Measurements from ENCODE around the gene GLIS1.

DNA sequence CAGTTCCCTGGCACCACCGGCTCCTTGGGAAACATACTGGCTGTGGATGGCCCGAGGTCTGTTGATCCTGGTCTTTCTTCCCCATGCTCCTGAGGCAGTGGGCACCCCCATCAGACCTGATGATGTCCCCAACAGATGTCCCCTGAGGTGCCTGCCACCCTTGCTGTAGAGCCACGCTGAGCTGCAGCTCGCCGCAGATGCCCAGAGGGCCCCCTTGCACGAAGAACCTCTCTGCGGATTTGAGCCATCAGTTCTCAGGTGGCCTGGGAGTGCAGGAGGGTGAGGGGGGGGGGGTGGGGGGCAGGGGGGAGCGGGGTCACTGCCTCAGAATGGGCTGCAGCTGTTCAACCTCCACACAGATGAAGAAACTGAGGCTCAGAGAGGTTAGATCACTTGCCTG lies 60.9 kb downstream of the GLIS1 start:
- TF ChIP-seq, protein P1, sequence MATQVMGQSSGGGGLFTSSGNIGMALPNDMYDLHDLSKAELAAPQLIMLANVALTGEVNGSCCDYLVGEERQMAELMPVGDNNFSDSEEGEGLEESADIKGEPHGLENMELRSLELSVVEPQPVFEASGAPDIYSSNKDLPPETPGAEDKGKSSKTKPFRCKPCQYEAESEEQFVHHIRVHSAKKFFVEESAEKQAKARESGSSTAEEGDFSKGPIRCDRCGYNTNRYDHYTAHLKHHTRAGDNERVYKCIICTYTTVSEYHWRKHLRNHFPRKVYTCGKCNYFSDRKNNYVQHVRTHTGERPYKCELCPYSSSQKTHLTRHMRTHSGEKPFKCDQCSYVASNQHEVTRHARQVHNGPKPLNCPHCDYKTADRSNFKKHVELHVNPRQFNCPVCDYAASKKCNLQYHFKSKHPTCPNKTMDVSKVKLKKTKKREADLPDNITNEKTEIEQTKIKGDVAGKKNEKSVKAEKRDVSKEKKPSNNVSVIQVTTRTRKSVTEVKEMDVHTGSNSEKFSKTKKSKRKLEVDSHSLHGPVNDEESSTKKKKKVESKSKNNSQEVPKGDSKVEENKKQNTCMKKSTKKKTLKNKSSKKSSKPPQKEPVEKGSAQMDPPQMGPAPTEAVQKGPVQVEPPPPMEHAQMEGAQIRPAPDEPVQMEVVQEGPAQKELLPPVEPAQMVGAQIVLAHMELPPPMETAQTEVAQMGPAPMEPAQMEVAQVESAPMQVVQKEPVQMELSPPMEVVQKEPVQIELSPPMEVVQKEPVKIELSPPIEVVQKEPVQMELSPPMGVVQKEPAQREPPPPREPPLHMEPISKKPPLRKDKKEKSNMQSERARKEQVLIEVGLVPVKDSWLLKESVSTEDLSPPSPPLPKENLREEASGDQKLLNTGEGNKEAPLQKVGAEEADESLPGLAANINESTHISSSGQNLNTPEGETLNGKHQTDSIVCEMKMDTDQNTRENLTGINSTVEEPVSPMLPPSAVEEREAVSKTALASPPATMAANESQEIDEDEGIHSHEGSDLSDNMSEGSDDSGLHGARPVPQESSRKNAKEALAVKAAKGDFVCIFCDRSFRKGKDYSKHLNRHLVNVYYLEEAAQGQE (IDR thresholded peaks at IDR 0.05; ENCODE audit: unreplicated experiment) = no peak
- TF ChIP-seq CTCF (conservative IDR thresholded peaks at IDR 0.05; ENCODE audit: low read depth in 2 of 2) (no peak), EZH2phosphoT487 (IDR thresholded peaks at IDR 0.05; ENCODE audit: unreplicated experiment) (no peak), ETS1 (IDR thresholded peaks at IDR 0.05) (no peak), CREB1 (CRISPR knock-in tag; IDR thresholded peaks at IDR 0.05; ENCODE audit: low read depth) (no peak), EZH2 (IDR thresholded peaks at IDR 0.05; ENCODE audit: low read depth, unreplicated experiment) (no peak), POLR2AphosphoS5 (IDR thresholded peaks at IDR 0.05; ENCODE audit: low read depth) (no peak), JUNB (IDR thresholded peaks at IDR 0.05; ENCODE audit: unreplicated experiment) (no peak), ZNF114 (CRISPR knock-in tag; IDR thresholded peaks at IDR 0.05) (no peak), STAT1 (IDR thresholded peaks at IDR 0.05; ENCODE audit: unreplicated experiment) (no peak), NANOG (IDR thresholded peaks at IDR 0.05; ENCODE audit: borderline replicate concordance) (no peak)

All from GM23338 (cell line).